ENCODE data around the gene CENPL.

CENPL gene

DNA sequence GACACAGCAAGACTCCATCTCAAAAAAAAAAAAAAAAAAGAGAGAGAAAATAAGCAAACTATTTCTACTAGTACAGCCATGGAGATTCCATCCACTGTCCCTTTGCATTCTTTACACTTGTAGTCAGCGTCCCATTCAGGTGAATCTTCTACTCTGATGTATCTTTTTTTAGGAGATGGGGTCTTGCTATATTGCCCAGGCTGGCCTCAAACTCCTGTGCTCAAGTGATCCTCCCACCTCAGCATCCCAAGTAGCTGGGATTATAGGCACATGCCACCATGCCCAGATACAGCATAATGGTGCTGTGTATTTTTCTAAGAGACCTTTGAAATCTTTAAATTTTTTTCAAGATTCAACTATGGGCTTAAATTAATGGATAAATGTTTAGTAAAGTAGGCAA lies 8.1 kb upstream of the CENPL start:
- Histone ChIP-seq H3K27ac (ENCODE audit: extremely low read depth, low read depth, low read length) (no peak overlapping the region), H3K4me1 (ENCODE audit: control insufficient read depth, insufficient read depth, low read length) (no peaks in the 10 kb centered on the region), H3K36me3 (ENCODE audit: control insufficient read depth in 2 of 2, insufficient read depth in 1 of 2, low read length in 2 of 2) (peaks cover 54 to 71% of the 10 kb centered on the region in 2 experiments), H3K4me3 (ENCODE audit: low read depth, low read length) (no peak overlapping the region), H3K9me3 (ENCODE audit: control insufficient read depth, insufficient read depth, low read depth, low read length) (no peaks in the 10 kb centered on the region)
- POLR2A ChIA-PET: interaction anchor here (0.6 kb wide), 1 partner anchor 1307 kb away, joined by 3 read pairs; no protein-coding TSS in a partner anchor
- TF ChIP-seq ZNF148 (tag by site-specific recombination; IDR thresholded peaks at IDR 0.05; ENCODE audit: borderline replicate concordance): no peak
- no peak for TF ChIP-seq ZNF596 (tag by site-specific recombination; IDR thresholded peaks at IDR 0.05)
- TF ChIP-seq ZBTB11 (tag by site-specific recombination; conservative IDR thresholded peaks at IDR 0.05; ENCODE audit: low read depth): no peak
- TF ChIP-seq FEZF1 (tag by site-specific recombination; IDR thresholded peaks at IDR 0.05): no peak
- no peak for TF ChIP-seq ZFP37 (tag by site-specific recombination; IDR thresholded peaks at IDR 0.05)
- TF ChIP-seq, protein P1, sequence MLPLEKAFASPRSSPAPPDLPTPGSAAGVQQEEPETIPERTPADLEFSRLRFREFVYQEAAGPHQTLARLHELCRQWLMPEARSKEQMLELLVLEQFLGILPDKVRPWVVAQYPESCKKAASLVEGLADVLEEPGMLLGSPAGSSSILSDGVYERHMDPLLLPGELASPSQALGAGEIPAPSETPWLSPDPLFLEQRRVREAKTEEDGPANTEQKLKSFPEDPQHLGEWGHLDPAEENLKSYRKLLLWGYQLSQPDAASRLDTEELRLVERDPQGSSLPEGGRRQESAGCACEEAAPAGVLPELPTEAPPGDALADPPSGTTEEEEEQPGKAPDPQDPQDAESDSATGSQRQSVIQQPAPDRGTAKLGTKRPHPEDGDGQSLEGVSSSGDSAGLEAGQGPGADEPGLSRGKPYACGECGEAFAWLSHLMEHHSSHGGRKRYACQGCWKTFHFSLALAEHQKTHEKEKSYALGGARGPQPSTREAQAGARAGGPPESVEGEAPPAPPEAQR (tag by site-specific recombination; IDR thresholded peaks at IDR 0.05): no peak
- no peak for TF ChIP-seq HOXA7 (CRISPR knock-in tag; IDR thresholded peaks at IDR 0.05; ENCODE audit: borderline replicate concordance)
- no peak for TF ChIP-seq ZNF138 (tag by site-specific recombination; IDR thresholded peaks at IDR 0.05; ENCODE audit: borderline replicate concordance)
- TF ChIP-seq, protein P2, sequence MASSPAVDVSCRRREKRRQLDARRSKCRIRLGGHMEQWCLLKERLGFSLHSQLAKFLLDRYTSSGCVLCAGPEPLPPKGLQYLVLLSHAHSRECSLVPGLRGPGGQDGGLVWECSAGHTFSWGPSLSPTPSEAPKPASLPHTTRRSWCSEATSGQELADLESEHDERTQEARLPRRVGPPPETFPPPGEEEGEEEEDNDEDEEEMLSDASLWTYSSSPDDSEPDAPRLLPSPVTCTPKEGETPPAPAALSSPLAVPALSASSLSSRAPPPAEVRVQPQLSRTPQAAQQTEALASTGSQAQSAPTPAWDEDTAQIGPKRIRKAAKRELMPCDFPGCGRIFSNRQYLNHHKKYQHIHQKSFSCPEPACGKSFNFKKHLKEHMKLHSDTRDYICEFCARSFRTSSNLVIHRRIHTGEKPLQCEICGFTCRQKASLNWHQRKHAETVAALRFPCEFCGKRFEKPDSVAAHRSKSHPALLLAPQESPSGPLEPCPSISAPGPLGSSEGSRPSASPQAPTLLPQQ (tag by site-specific recombination; IDR thresholded peaks at IDR 0.05): no peak
- TF ChIP-seq ZNF660 (tag by site-specific recombination; IDR thresholded peaks at IDR 0.05): no peak
- no peak for TF ChIP-seq ZNF184 (tag by site-specific recombination; IDR thresholded peaks at IDR 0.05)
- CTCF ChIA-PET: interaction anchor here (0.5 kb wide), 1 partner anchor 578 kb away, joined by 3 read pairs; no protein-coding TSS in a partner anchor

- TF ChIP-seq KLF10 (tag by site-specific recombination; IDR thresholded peaks at IDR 0.05) (no peak), ZNF416 (tag by site-specific recombination; IDR thresholded peaks at IDR 0.05) (no peak), ZNF639 (tag by site-specific recombination; IDR thresholded peaks at IDR 0.05) (no peak), YY2 (tag by site-specific recombination; IDR thresholded peaks at IDR 0.05) (no peak), ZNF341 (tag by site-specific recombination; IDR thresholded peaks at IDR 0.05; ENCODE audit: low read depth) (no peak), ZNF785 (tag by site-specific recombination; IDR thresholded peaks at IDR 0.05) (no peak), ZNF221 (tag by site-specific recombination; IDR thresholded peaks at IDR 0.05; ENCODE audit: borderline replicate concordance) (no peak), ZNF133 (tag by site-specific recombination; IDR thresholded peaks at IDR 0.05) (no peak), ZNF555 (tag by site-specific recombination; conservative IDR thresholded peaks at IDR 0.05) (no peak), ZNF132 (tag by site-specific recombination; IDR thresholded peaks at IDR 0.05; ENCODE audit: borderline replicate concordance) (no peak), TRIM28 (IDR thresholded peaks at IDR 0.05; ENCODE audit: borderline replicate concordance, low read length) (no peak), ZNF311 (tag by site-specific recombination; IDR thresholded peaks at IDR 0.05; ENCODE audit: borderline replicate concordance) (no peak), HOXA7 (CRISPR knock-in tag; IDR thresholded peaks at IDR 0.05; ENCODE audit: borderline replicate concordance) (no peak), ZNF747 (tag by site-specific recombination; IDR thresholded peaks at IDR 0.05) (no peak)
- Histone ChIP-seq H3K9me3 (ENCODE audit: control insufficient read depth, insufficient read depth, low read depth, low read length) (no peaks in the 10 kb centered on the region), H3K36me3 (ENCODE audit: control insufficient read depth in 2 of 2, insufficient read depth in 1 of 2, low read length in 2 of 2) (peaks cover 12 to 32% of the 10 kb centered on the region in 2 experiments), H3K27ac (ENCODE audit: extremely low read depth, low read depth, low read length) (no peak overlapping the region), H3K4me1 (ENCODE audit: control insufficient read depth, insufficient read depth, low read length) (no peaks in the 10 kb centered on the region; the same call in 1 of the 2 replicates), H3K4me3 (ENCODE audit: low read depth, low read length) (no peak overlapping the region)
- CTCF ChIA-PET: interaction anchor here (1.3 kb wide), 1 partner anchor 10 kb away, joined by 3 read pairs; no protein-coding TSS in a partner anchor
- POLR2A ChIA-PET: no interaction called here
These were observed 2.9 kb upstream of the CENPL start for GRCh38 chr1:173827611-173828010.

All from HEK293 (cell line).